SU-DHL-6 (cell line): ENCODE data around the gene SYTL5.

ENCODE experiments used
- H2AFZ ChIP-seq: fragments of 200-600 bp; sonication (generic); 2 replicates; pipeline ENCODE4 v1.6.1; 2014; ENCODE audit warnings: low read depth, mild to moderate bottlenecking, moderate library complexity, mixed read lengths, antibody characterized with exemption, low read length; ENCODE audit not compliant: severe bottlenecking
- H3F3A ChIP-seq: fragments of 200-600 bp; shearing (Covaris generic); 2 replicates; pipeline ENCODE4 v1.6.0; 2016; ENCODE audit warnings: antibody characterized with exemption, mild to moderate bottlenecking; ENCODE audit not compliant: insufficient read depth
- H3K27ac ChIP-seq: fragments of 200-600 bp; sonication (generic); 2 replicates; pipeline ENCODE4 v1.5.1; 2016; ENCODE audit warnings: low read depth, mild to moderate bottlenecking, low read length, moderate library complexity, mixed read lengths
- H3K27me3 ChIP-seq: fragments of 200-600 bp; sonication (generic), shearing (Covaris generic); 2 replicates; pipeline ENCODE4 v1.6.0; 2014; ENCODE audit warnings: mild to moderate bottlenecking, low read length
- H3K36me3 ChIP-seq: fragments of 200-600 bp; sonication (generic); 2 replicates; pipeline ENCODE4 v1.6.1; 2014; ENCODE audit warnings: mild to moderate bottlenecking, low read length, mixed read lengths
- H3K4me2 ChIP-seq: fragments of 300-600, 200-600 bp; shearing (Covaris generic), sonication (generic); 2 replicates; pipeline ENCODE4 v1.6.0; 2014; ENCODE audit warnings: low read length, low read depth, mild to moderate bottlenecking; ENCODE audit not compliant: poor library complexity, severe bottlenecking
- H3K4me3 ChIP-seq: fragments of 200-600 bp; sonication (generic); 2 replicates; pipeline ENCODE4 v1.5.1; 2014; ENCODE audit warnings: antibody characterized with exemption, low read length, mild to moderate bottlenecking, mixed read lengths; ENCODE audit not compliant: insufficient read depth, poor library complexity, severe bottlenecking
- H3K79me2 ChIP-seq: fragments of 200-600 bp; sonication (generic); 2 replicates; pipeline ENCODE4 v1.6.1; 2014; ENCODE audit warnings: mild to moderate bottlenecking, low read length, moderate library complexity; ENCODE audit not compliant: insufficient read depth
- H3K9ac ChIP-seq: fragments of 200-600 bp; sonication (generic); 2 replicates; pipeline ENCODE4 v1.7.0; 2014; ENCODE audit warnings: mild to moderate bottlenecking, low read length
- H3K9me2 ChIP-seq: fragments of 200-600 bp; sonication (generic); replicated peaks from 2 replicates; pipeline ENCODE4 v1.6.1; 2014; ENCODE audit warnings: low read length; ENCODE audit not compliant: insufficient read depth
- H3K9me3 ChIP-seq: fragments of 200-600 bp; sonication (generic); 2 replicates; pipeline ENCODE4 v1.6.1; 2014; ENCODE audit warnings: low read length, mixed read lengths; ENCODE audit not compliant: insufficient read depth
- H4K20me1 ChIP-seq: fragments of 200-600 bp; sonication (generic); 2 replicates; pipeline ENCODE4 v1.6.1; 2014; ENCODE audit warnings: low read depth, mild to moderate bottlenecking, antibody characterized with exemption, low read length, moderate library complexity, mixed read lengths
- EZH2phosphoT487 ChIP-seq: fragments of 200-600 bp; sonication (generic), shearing (Covaris generic); conservative IDR thresholded peaks from 2 replicates; pipeline ENCODE4 v1.6.1; 2018; ENCODE audit warnings: mild to moderate bottlenecking, antibody characterized with exemption, low read length, moderate library complexity, mixed read lengths
- TF ChIP-seq, protein P1 (sequence below): fragments of 200-600 bp; sonication (generic); IDR thresholded peaks from one replicate; pipeline ENCODE4 v1.5.1; 2017; ENCODE audit warnings: antibody characterized with exemption, mild to moderate bottlenecking, low read length, moderate library complexity; ENCODE audit not compliant: insufficient read depth, poor library complexity, severe bottlenecking

SYTL5 gene

DNA sequence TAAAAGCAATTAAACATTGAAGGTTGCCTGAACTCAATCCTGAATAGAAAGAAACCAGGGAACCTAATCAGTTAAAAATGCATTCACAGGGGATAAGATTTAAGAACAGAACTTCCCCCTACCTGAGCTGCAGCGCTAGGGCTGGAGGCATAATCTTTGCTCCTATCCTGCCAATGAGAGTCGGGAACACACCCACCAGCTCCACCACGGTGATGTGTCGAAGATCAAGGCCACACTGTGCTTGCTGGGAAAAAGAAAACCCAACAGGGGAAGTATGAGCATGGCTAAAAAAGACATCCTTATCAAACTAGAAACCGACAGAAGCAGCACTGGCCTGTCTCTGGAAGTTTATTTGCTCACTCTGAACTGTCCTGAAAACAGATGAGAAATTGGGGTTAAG, 148.0 kb downstream of the SYTL5 start:
- Histone ChIP-seq H3K36me3 (no peaks in the 10 kb centered on the region), H4K20me1 (no peaks in the 10 kb centered on the region), H3K27ac (no peak overlapping the region), H3K9ac (no peak overlapping the region), H3K79me2 (no peaks in the 10 kb centered on the region), H2AFZ (no peak overlapping the region), H3K4me3 (no peak overlapping the region), H3K9me2 (no peaks in the 10 kb centered on the region), H3K4me2 (no peak overlapping the region), H3F3A (no peaks in the 10 kb centered on the region), H3K9me3 (no peaks in the 10 kb centered on the region), H3K27me3 (no peaks in the 10 kb centered on the region)
- TF ChIP-seq, protein P1, sequence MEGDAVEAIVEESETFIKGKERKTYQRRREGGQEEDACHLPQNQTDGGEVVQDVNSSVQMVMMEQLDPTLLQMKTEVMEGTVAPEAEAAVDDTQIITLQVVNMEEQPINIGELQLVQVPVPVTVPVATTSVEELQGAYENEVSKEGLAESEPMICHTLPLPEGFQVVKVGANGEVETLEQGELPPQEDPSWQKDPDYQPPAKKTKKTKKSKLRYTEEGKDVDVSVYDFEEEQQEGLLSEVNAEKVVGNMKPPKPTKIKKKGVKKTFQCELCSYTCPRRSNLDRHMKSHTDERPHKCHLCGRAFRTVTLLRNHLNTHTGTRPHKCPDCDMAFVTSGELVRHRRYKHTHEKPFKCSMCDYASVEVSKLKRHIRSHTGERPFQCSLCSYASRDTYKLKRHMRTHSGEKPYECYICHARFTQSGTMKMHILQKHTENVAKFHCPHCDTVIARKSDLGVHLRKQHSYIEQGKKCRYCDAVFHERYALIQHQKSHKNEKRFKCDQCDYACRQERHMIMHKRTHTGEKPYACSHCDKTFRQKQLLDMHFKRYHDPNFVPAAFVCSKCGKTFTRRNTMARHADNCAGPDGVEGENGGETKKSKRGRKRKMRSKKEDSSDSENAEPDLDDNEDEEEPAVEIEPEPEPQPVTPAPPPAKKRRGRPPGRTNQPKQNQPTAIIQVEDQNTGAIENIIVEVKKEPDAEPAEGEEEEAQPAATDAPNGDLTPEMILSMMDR = no peak
- TF ChIP-seq EZH2phosphoT487 = no peak

DNA sequence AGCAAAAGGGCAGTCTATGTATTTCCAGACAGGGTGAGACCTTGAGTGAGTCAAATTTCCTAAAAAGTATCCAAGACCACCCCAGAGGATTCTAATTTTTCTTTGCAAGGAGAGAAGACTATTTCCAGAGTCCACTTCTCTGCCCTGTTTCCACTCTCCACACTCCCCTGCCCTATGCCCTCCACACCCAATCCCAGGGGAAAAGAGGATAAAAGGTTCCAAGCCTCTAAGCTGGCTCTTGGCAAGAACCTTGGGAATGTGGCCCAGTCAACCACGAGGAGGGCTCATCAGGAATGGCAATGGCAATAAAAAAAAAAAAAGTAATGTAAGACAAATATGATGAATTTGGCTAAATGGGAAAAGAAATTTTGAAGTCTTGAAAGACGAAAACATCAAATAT, 148.5 kb downstream of the SYTL5 start:
- Histone ChIP-seq H3K4me2 (no peak overlapping the region), H4K20me1 (no peaks in the 10 kb centered on the region), H3K9me3 (no peaks in the 10 kb centered on the region), H3K4me3 (no peak overlapping the region), H3K27me3 (no peaks in the 10 kb centered on the region), H3K9ac (no peak overlapping the region), H3F3A (no peaks in the 10 kb centered on the region), H3K79me2 (no peaks in the 10 kb centered on the region), H3K36me3 (no peaks in the 10 kb centered on the region), H3K9me2 (no peaks in the 10 kb centered on the region), H3K27ac (no peak overlapping the region), H2AFZ (no peak overlapping the region)
- no peak for TF ChIP-seq EZH2phosphoT487
- TF ChIP-seq, protein P1 = no peak

DNA sequence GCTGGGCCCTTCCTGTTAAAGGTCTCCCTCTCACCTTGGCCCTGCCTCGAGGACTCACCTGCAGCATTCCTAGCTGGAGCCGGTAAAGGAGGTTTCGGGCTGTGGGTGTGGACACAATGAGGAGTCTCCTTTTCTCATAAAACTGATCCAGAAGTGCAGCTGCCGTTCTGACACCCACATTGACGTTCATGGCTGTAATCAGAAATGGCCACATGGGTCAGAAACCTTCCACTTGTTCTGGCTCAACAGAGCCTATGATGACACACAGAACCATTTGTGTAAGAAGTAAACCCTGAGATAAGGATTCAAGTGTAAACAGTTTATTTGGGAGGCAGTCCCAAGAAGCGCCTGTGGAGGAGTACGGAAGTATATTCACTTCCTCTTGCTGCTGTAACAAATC, 150.5 kb downstream of the SYTL5 start:
- H3K9me2 ChIP-seq = no peaks in the 10 kb centered on the region
- H3K27me3 ChIP-seq = no peaks in the 10 kb centered on the region
- no peak overlapping the region for H3K4me3 ChIP-seq
- no peak overlapping the region for H3K4me2 ChIP-seq
- H3K79me2 ChIP-seq = no peaks in the 10 kb centered on the region
- no peak overlapping the region for H3K27ac ChIP-seq
- no peaks in the 10 kb centered on the region for H3K36me3 ChIP-seq
- no peak overlapping the region for H3K9ac ChIP-seq
- no peaks in the 10 kb centered on the region for H4K20me1 ChIP-seq
- H2AFZ ChIP-seq = no peak overlapping the region
- no peaks in the 10 kb centered on the region for H3F3A ChIP-seq
- TF ChIP-seq EZH2phosphoT487 = no peak
- TF ChIP-seq, protein P1 = no peak
- no peaks in the 10 kb centered on the region for H3K9me3 ChIP-seq
